ENCODE results near the gene C2orf76. TPM values are rescaled to one million over a fixed set of nuclear protein-coding genes. Genes with fewer than 3 reads are reported as not detected.

C2orf76 gene
- total RNA-seq, 1 experiment from 2014 or later: 5.7 TPM

- Histone ChIP-seq H4K20me1 (ENCODE audit: control insufficient read depth, insufficient read depth, insufficient read length) (no peaks in the 10 kb centered on the region), H3K4ac (ENCODE audit: low read depth, low read length) (no peak overlapping the region), H2AK5ac (ENCODE audit: insufficient read length, low read length) (no peak overlapping the region), H3K23ac (ENCODE audit: insufficient read length, low read depth, low read length) (no peak overlapping the region), H3K4me2 (ENCODE audit: insufficient read depth, insufficient read length, low read length) (no peak overlapping the region), H3K14ac (ENCODE audit: insufficient read depth, low read length) (no peak overlapping the region), H3K18ac (ENCODE audit: insufficient read length, low read depth, low read length) (no peak overlapping the region), H2BK15ac (ENCODE audit: low read depth, low read length) (no peak overlapping the region), H2BK20ac (ENCODE audit: low read depth, low read length, poor library complexity, severe bottlenecking) (no peak overlapping the region), H2BK120ac (ENCODE audit: low read depth, low read length, poor library complexity, severe bottlenecking) (no peak overlapping the region), H2AFZ (ENCODE audit: low read length) (no peak overlapping the region), H4K5ac (ENCODE audit: insufficient read length, low read depth, low read length) (no peak overlapping the region), H3K23me2 (ENCODE audit: insufficient read length, low read depth, low read length, poor library complexity, severe bottlenecking) (no peaks in the 10 kb centered on the region), H3T11ph (ENCODE audit: low read length) (no peak overlapping the region), H4K91ac (ENCODE audit: insufficient read length, low read depth, low read length) (no peak overlapping the region), H4K8ac (replicated peaks; ENCODE audit: insufficient read length, low read depth, low read length) (no peak overlapping the region), H3K79me2 (ENCODE audit: insufficient read depth, low read length) (no peaks in the 10 kb centered on the region), H3K9me3 (ENCODE audit: control insufficient read depth, low read depth, low read length) (no peaks in the 10 kb centered on the region), H2BK5ac (ENCODE audit: insufficient read length, low read length) (no peak overlapping the region), H3K79me1 (ENCODE audit: insufficient read depth, low read depth, low read length, poor library complexity, severe bottlenecking) (no peaks in the 10 kb centered on the region), H3K27me3 (ENCODE audit: insufficient read depth, low read length) (no peaks in the 10 kb centered on the region), H3K9ac (ENCODE audit: extremely low read depth, insufficient read length, low read length) (no peak overlapping the region), H2BK12ac (ENCODE audit: insufficient read length, low read depth, low read length) (no peak overlapping the region), H3K4me1 (ENCODE audit: insufficient read depth, low read length) (no peaks in the 10 kb centered on the region), H3K56ac (ENCODE audit: insufficient read length, low read depth, low read length) (no peak overlapping the region), H3K27ac (ENCODE audit: insufficient read length, low read depth, low read length) (no peak overlapping the region)
- no peak overlapping the region for H3K4me3 Mint-ChIP-seq
- H3K27ac Mint-ChIP-seq: no peak overlapping the region; a peak in 1 of 7 replicates
- H3K9me3 Mint-ChIP-seq: no peaks in the 10 kb centered on the region
- DNase-seq: no peak
- peaks cover 4 to 11% of the 10 kb centered on the region in 2 experiments for H3K4me1 Mint-ChIP-seq
- no peak for TF ChIP-seq CTCF (conservative IDR thresholded peaks at IDR 0.05)
- H3K36me3 Mint-ChIP-seq (ENCODE audit: insufficient read depth in 1 of 3, low read depth in 3 of 3): no peaks in the 10 kb centered on the region; a peak in 1 of 7 replicates
- no CpG with 5 or more reads among the region's 8 CpGs for WGBS (ENCODE audit: extremely low coverage, insufficient read length, low lambda C conversion rate)
- H3K27me3 Mint-ChIP-seq (ENCODE audit: low read depth): peaks cover 7% of the 10 kb centered on the region
Observed at GRCh38 chr2:119286661-119287060, 80.0 kb downstream of the C2orf76 start.

Data from H9 (cell line).